Measurements from ENCODE around the gene DDC.

The DDC gene

GRCh38 chr7:50491943-50492342 lies 73.3 kb downstream of the DDC start:
- in situ Hi-C loops (cut with MboI; ENCODE audit: low sequenced_read_pairs), result no loop called here

GRCh38 chr7:50491209-50491608 lies 74.0 kb downstream of the DDC start:
- in situ Hi-C loops (cut with MboI; ENCODE audit: low sequenced_read_pairs), result no loop called here

DNA sequence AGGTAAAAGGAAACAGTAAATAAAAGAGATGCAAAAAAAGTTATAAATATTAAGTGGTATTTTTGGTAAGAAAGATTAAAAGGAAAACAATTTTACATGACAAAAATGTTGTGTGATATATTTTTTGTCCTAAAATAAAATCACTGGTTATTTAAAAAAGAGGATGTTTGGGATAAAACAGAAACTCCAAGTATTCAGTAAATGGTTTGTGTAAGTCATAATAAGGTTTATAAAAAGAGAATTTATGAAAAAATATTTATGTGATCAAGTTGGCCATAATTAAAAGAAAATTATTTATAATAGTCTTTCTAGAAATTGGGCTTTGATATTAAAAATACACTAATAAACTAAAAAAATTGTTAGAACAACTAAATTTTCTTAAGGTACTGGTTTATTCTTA lies 76.8 kb downstream of the DDC start:
- in situ Hi-C loops (cut with MboI; ENCODE audit: low sequenced_read_pairs), result no loop called here

- in situ Hi-C loops (cut with MboI; ENCODE audit: low sequenced_read_pairs), result no loop called here
Observed at GRCh38 chr7:50486512-50486911, 78.7 kb downstream of the DDC start.

- in situ Hi-C loops (cut with MboI; ENCODE audit: low sequenced_read_pairs), result no loop called here
Observed at GRCh38 chr7:50481867-50482266, 83.3 kb downstream of the DDC start.

DNA sequence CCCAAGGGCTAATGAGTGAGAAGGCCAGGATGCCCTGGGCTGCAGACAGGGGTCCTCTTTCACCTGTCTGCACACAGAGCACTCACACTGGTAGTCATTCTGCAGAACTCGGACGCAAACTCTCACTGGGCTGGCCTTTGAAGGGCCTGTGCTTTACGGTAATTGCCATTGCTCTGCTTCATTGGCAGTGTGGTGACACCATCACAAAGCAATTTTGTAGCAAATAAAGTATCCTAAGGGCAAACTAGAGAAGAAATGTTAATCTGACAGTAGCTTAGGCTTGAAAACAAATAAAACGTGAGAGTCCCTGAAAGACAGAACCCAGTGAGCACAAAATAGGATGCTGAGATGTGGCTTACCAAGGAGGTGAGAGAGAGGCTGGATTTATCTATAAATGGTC lies 84.4 kb downstream of the DDC start:
- in situ Hi-C loops (cut with MboI; ENCODE audit: low sequenced_read_pairs), result no loop called here

DNA sequence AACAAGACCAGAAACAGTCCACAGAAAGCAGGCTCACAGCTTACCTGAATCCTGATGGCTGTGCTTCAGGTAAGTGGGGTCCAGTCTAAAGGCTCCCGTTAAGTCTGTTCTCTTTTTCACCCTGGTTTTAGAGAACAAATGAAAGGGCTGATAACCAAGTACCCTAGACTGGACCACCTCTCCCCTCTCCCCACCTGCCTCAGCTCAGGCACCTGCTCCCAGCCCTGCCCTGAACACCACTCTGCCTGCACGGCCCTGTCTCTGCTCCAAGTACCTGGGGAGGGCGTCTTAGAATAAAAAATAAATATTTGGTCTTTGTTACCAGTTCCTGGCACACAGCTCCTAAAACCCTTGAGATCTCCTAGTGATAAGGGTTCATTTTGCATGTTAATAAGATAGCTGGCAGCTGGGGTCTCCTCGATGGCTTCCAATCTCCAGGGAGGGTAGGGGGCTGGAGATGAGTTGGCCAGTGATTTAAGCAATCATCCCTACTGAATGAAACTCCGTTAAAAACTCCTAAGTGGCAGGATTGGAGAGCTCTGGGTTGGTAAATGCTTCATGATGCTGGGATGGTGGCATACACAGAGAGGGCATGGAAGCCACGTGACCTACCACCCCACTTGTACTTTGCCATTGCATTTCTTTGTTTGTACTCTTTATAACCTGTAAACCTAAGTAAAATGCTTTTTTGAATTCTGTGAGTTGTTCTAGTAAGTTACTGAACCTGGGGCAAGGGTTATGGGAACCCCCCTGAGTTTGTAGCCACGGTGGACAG lies 85.3 kb downstream of the DDC start:
- in situ Hi-C loops (cut with MboI; ENCODE audit: low sequenced_read_pairs), result no loop called here

DNA sequence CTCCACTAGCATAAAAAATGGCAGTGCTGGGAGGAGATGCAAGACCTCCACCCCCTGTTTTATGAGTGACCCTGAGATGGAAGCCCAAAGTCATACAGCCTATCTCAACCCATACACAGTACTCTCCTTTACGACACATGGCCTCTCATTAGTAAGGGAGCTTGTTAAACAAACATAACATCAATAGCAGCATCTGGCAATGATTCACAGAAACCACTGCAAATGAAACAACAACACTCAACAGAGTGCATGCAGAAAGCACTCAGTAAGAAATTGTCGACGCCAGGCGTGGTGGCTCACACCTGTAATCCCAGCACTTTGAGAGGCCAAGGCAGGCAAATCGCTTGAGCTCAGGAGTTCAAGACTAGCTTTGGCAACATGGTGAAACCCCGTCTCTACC lies 87.6 kb downstream of the DDC start:
- in situ Hi-C loops (cut with MboI; ENCODE audit: low sequenced_read_pairs), result no loop called here

- in situ Hi-C loops (cut with MboI; ENCODE audit: low sequenced_read_pairs), result no loop called here
Observed at GRCh38 chr7:50476953-50477625, 88.1 kb downstream of the DDC start.

GRCh38 chr7:50475340-50475739 lies 89.9 kb downstream of the DDC start:
- in situ Hi-C loops (cut with MboI; ENCODE audit: low sequenced_read_pairs), result no loop called here

- in situ Hi-C loops (cut with MboI; ENCODE audit: low sequenced_read_pairs), result no loop called here
Observed at GRCh38 chr7:50474382-50475160, 90.6 kb downstream of the DDC start.

DNA sequence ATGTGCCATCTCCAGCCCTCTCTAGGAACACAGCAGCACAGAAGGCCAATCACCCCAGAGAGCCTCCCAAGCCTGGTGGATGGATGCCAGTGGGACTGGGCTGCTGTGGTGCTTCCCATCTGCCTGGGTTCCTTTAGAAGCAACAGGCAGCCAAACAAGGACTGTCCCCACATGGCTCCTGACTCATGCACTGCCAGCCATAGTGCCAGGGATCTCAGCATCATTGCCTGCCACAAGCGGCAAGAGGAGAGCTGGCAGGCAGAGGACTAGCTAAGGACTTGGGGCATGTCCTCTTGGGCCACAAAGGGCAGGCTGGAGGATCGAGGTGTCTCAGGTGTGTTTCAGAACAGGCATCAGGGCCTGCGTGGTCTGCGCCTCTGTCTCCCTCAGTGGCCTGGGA lies 91.7 kb downstream of the DDC start:
- in situ Hi-C loops (cut with MboI; ENCODE audit: low sequenced_read_pairs), result no loop called here

GRCh38 chr7:50472427-50472826 lies 92.8 kb downstream of the DDC start:
- in situ Hi-C loops (cut with MboI; ENCODE audit: low sequenced_read_pairs), result no loop called here

DNA sequence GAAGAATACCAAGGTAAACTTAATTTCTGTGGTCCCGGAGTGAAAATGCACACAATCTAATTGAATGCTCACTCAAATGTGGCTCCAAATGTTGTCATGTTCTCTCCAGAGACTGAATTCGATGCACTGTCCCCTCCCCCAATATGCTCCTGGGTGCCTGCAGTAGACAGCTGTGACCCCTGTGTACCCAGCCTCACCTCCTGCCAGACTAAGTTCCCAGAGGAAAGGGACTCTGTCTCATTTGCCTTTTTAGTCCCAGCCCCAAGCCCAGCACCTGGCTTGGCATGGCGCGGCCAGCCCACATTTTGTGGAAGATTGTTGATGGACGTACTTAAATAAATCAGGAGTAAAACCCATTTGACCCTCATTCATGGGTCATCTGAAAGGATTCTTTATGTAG lies 93.2 kb downstream of the DDC start:
- in situ Hi-C loops (cut with MboI; ENCODE audit: low sequenced_read_pairs), result no loop called here

- in situ Hi-C loops (cut with MboI; ENCODE audit: low sequenced_read_pairs), result no loop called here
Observed at GRCh38 chr7:50470250-50471163, 94.7 kb downstream of the DDC start.

- in situ Hi-C loops (cut with MboI; ENCODE audit: low sequenced_read_pairs), result no loop called here
Observed at GRCh38 chr7:50469181-50469580, 96.0 kb downstream of the DDC start.

DNA sequence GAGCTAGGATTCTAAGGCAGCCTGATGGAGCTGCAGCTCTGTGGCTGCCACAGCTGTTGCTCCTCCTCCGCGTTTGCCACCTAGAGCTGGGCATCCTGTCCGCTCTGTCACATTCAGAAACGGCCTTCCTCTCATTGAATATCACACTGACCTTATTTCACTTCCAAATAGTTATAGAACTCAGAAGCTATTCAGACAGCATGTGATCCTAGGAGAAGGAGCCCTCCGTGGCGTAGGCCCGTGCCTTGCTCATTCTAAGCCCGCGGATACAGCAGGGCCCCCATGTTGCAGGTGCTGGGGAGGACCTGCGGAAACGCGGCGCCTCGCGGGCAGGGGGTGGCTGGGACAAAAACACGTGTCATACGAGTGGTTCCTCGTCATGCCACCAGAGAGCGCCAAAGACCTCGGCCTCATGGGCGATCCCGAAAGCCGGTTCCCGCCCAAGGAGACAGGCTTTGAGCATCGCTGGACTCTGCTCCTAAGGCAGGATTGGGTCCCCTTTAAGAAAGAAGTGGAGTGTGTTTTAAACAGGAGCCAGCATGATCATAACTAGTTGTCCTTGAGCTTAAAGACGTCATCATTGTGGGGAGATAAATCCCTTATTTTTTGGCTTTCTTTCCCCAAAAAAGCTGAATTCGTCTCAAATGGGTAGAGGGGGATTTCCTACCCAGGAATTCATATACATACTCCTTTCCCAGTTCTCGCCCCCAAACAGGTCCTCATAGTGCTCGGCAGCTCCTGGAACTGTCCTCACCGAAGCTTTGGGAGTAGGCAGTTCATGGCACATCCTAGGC lies 97.2 kb downstream of the DDC start:
- in situ Hi-C loops (cut with MboI; ENCODE audit: low sequenced_read_pairs), result no loop called here

- in situ Hi-C loops (cut with MboI; ENCODE audit: low sequenced_read_pairs), result no loop called here
Observed at GRCh38 chr7:50466815-50467585, 98.2 kb downstream of the DDC start.

- in situ Hi-C loops (cut with MboI; ENCODE audit: low sequenced_read_pairs), result no loop called here
Observed at GRCh38 chr7:50463035-50463434, 102.2 kb downstream of the DDC start.

Measured in hTERT RPE-1 (cell line).